Measurements from ENCODE around the gene GET3.

Gene GET3

DNA sequence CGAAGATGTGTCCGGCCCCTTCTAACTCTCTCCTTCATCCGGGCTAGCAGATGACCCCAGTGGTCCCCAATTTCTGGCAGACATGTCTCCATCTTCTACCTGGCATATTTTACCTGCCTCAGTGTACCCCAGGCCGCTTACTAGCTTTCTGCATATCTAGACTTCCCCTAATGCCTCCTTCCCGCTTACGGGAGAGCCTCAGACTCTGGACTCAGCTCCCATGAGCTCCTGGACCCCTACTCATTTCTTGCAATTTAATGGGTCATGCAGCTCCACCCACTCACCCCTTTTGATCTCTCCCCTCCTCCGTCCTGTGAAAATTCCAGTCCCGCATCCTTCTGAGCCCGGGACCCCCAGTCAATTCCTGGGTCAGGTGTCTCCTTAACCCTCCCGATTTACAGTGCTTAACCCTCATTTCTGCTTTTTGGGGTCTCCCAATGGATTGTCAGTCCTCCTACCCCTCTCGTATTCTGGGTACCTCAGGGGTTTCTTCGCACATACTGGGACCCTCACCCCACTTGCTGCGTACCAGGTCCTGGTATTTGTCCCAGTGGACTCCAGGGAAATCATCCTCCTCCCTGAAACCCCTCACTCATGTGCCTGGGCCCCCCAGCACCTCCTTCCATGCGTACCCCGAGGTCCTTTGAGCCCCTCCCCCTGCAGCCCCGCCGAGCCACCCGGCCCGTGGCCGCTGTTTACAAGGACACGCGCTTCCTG lies 53.5 kb downstream of the GET3 start:
- H3K79me2 ChIP-seq (ENCODE audit: insufficient read depth, low read length): no peaks in the 10 kb centered on the region
- H3K9ac ChIP-seq (ENCODE audit: low read length): peak overlapping the region; percentile 77
- H3K4me2 ChIP-seq (ENCODE audit: low read depth, low read length, poor library complexity, severe bottlenecking): peak overlapping the region; percentile 94
- H3F3A ChIP-seq (ENCODE audit: insufficient read depth): peaks cover 36% of the 10 kb centered on the region
- TF ChIP-seq, protein P1, sequence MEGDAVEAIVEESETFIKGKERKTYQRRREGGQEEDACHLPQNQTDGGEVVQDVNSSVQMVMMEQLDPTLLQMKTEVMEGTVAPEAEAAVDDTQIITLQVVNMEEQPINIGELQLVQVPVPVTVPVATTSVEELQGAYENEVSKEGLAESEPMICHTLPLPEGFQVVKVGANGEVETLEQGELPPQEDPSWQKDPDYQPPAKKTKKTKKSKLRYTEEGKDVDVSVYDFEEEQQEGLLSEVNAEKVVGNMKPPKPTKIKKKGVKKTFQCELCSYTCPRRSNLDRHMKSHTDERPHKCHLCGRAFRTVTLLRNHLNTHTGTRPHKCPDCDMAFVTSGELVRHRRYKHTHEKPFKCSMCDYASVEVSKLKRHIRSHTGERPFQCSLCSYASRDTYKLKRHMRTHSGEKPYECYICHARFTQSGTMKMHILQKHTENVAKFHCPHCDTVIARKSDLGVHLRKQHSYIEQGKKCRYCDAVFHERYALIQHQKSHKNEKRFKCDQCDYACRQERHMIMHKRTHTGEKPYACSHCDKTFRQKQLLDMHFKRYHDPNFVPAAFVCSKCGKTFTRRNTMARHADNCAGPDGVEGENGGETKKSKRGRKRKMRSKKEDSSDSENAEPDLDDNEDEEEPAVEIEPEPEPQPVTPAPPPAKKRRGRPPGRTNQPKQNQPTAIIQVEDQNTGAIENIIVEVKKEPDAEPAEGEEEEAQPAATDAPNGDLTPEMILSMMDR (IDR thresholded peaks at IDR 0.05; ENCODE audit: insufficient read depth, low read length, poor library complexity, severe bottlenecking): no peak
- TF ChIP-seq EZH2phosphoT487 (conservative IDR thresholded peaks at IDR 0.05; ENCODE audit: low read length): no peak
- H3K36me3 ChIP-seq (ENCODE audit: low read length): no peaks in the 10 kb centered on the region
- no peak overlapping the region for H2AFZ ChIP-seq (ENCODE audit: low read depth, low read length, severe bottlenecking)
- no peaks in the 10 kb centered on the region for H3K9me3 ChIP-seq (ENCODE audit: insufficient read depth, low read length)
- no peaks in the 10 kb centered on the region for H3K9me2 ChIP-seq (replicated peaks; ENCODE audit: insufficient read depth, low read length)
- H3K27me3 ChIP-seq (ENCODE audit: low read length): no peaks in the 10 kb centered on the region
- H3K4me3 ChIP-seq (ENCODE audit: insufficient read depth, low read length, poor library complexity, severe bottlenecking): peak overlapping the region; percentile 60
- H3K27ac ChIP-seq (ENCODE audit: low read depth, low read length): no peak overlapping the region
- H4K20me1 ChIP-seq (ENCODE audit: low read depth, low read length): no peaks in the 10 kb centered on the region

DNA sequence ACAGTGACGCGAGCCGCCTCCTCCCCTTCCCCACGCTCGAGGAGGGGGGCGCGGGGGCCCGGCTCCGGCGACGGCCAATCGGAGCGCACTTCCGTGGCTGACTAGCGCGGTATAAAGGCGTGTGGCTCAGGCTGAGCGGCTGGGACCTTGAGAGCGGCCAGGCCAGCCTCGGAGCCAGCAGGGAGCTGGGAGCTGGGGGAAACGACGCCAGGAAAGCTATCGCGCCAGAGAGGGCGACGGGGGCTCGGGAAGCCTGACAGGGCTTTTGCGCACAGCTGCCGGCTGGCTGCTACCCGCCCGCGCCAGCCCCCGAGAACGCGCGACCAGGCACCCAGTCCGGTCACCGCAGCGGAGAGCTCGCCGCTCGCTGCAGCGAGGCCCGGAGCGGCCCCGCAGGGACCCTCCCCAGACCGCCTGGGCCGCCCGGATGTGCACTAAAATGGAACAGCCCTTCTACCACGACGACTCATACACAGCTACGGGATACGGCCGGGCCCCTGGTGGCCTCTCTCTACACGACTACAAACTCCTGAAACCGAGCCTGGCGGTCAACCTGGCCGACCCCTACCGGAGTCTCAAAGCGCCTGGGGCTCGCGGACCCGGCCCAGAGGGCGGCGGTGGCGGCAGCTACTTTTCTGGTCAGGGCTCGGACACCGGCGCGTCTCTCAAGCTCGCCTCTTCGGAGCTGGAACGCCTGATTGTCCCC lies 54.2 kb downstream of the GET3 start, which contains the start of gene JUNB:
TSS of gene JUNB (plus strand) at position 142 of the 706 bp plus-strand sequence. CDS start at position 428, 286 bp downstream.
- H3F3A ChIP-seq (ENCODE audit: insufficient read depth): peaks cover 36% of the 10 kb centered on the region
- H3K4me2 ChIP-seq (ENCODE audit: low read depth, low read length, poor library complexity, severe bottlenecking): peak within 1 kb of the TSS; percentile 94
- H3K9me2 ChIP-seq (replicated peaks; ENCODE audit: insufficient read depth, low read length): no peaks in the 10 kb centered on the region
- no peaks in the 10 kb centered on the region for H3K79me2 ChIP-seq (ENCODE audit: insufficient read depth, low read length)
- H3K36me3 ChIP-seq (ENCODE audit: low read length): no peaks in the 10 kb centered on the region
- H3K27me3 ChIP-seq (ENCODE audit: low read length): no peaks in the 10 kb centered on the region
- peak within 1 kb of the TSS; percentile 52 for H2AFZ ChIP-seq (ENCODE audit: low read depth, low read length, severe bottlenecking)
- no peaks in the 10 kb centered on the region for H4K20me1 ChIP-seq (ENCODE audit: low read depth, low read length)
- H3K9ac ChIP-seq (ENCODE audit: low read length): peak within 1 kb of the TSS; percentile 77
- H3K9me3 ChIP-seq (ENCODE audit: insufficient read depth, low read length): no peaks in the 10 kb centered on the region
- peak within 1 kb of the TSS; percentile 60 for H3K4me3 ChIP-seq (ENCODE audit: insufficient read depth, low read length, poor library complexity, severe bottlenecking)
- TF ChIP-seq, protein P1 (IDR thresholded peaks at IDR 0.05; ENCODE audit: insufficient read depth, low read length, poor library complexity, severe bottlenecking): no peak
- TF ChIP-seq EZH2phosphoT487 (conservative IDR thresholded peaks at IDR 0.05; ENCODE audit: low read length): no peak
- H3K27ac ChIP-seq (ENCODE audit: low read depth, low read length): peak within 1 kb of the TSS; percentile 70

DNA sequence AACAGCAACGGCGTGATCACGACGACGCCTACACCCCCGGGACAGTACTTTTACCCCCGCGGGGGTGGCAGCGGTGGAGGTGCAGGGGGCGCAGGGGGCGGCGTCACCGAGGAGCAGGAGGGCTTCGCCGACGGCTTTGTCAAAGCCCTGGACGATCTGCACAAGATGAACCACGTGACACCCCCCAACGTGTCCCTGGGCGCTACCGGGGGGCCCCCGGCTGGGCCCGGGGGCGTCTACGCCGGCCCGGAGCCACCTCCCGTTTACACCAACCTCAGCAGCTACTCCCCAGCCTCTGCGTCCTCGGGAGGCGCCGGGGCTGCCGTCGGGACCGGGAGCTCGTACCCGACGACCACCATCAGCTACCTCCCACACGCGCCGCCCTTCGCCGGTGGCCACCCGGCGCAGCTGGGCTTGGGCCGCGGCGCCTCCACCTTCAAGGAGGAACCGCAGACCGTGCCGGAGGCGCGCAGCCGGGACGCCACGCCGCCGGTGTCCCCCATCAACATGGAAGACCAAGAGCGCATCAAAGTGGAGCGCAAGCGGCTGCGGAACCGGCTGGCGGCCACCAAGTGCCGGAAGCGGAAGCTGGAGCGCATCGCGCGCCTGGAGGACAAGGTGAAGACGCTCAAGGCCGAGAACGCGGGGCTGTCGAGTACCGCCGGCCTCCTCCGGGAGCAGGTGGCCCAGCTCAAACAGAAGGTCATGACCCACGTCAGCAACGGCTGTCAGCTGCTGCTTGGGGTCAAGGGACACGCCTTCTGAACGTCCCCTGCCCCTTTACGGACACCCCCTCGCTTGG lies 55.0 kb downstream of the GET3 start:
- TF ChIP-seq, protein P1 (IDR thresholded peaks at IDR 0.05; ENCODE audit: insufficient read depth, low read length, poor library complexity, severe bottlenecking): no peak
- no peak for TF ChIP-seq EZH2phosphoT487 (conservative IDR thresholded peaks at IDR 0.05; ENCODE audit: low read length)
- Histone ChIP-seq H3K27me3 (ENCODE audit: low read length) (no peaks in the 10 kb centered on the region), H3K4me2 (ENCODE audit: low read depth, low read length, poor library complexity, severe bottlenecking) (peak overlapping the region; percentile 94), H3K36me3 (ENCODE audit: low read length) (no peaks in the 10 kb centered on the region), H4K20me1 (ENCODE audit: low read depth, low read length) (no peaks in the 10 kb centered on the region), H3K9ac (ENCODE audit: low read length) (peak overlapping the region; percentile 77), H3K9me3 (ENCODE audit: insufficient read depth, low read length) (no peaks in the 10 kb centered on the region), H2AFZ (ENCODE audit: low read depth, low read length, severe bottlenecking) (peak overlapping the region; percentile 65), H3K27ac (ENCODE audit: low read depth, low read length) (peak overlapping the region; percentile 70), H3K9me2 (replicated peaks; ENCODE audit: insufficient read depth, low read length) (no peaks in the 10 kb centered on the region), H3K4me3 (ENCODE audit: insufficient read depth, low read length, poor library complexity, severe bottlenecking) (peak overlapping the region; percentile 60), H3K79me2 (ENCODE audit: insufficient read depth, low read length) (no peaks in the 10 kb centered on the region), H3F3A (ENCODE audit: insufficient read depth) (peaks cover 36% of the 10 kb centered on the region)

Data from SU-DHL-6 (cell line).